HL-60/S4 treated with retinoic acid at 250 ng/mL for 4 days and 3 days (cell line): ENCODE data around the gene HPS4.

ENCODE experiments used
- in situ Hi-C: fragments of 300-500 bp; cut with MboI; formaldehyde crosslinking; loops from 2 replicates; pipeline ENCODE4 v1.7.0; 2022; ENCODE audit warnings: low sequenced_read_pairs

Gene HPS4

DNA sequence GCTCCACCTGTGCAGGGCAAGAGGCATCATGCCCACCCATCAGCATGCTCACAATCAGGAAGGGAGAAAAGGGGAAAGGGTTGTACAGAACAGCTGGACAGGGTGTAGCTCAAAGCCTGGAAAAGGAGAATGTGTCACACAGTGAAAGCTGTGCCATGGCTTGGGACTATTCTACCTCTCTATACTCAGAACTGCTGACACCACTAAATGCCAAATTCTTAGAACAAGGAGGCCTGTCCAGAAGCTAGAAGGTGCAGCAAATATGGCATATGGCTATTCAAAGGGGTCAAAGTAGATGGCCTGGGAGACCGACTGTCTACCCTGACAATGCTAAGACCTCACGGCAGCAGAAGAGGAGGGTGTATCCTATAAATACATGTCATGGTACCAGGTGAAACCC lies 12.8 kb downstream of the HPS4 start:
- in situ Hi-C loops: no loop called here

DNA sequence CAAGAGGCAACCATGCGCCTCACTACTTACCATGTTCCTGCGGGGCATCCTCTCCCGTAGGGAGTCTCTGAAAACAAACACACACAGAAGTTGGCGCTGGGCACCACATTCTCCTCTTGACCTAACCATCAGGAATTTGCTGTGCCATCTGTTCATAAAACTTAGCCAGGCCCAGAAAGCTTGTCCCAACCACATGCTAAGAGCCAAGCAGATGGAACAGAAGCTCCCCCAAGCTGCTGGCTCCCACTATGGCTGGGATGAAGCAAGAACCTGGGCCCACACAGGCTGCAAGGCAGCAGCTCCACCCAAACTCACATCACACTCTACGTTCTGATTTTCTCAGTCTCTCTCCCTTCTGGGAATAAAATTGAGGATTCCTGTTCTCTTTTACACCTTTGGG lies 17.4 kb downstream of the HPS4 start:
- in situ Hi-C loops: loop anchor here (10.0 kb wide), 1 partner anchor 71 kb away; no protein-coding TSS in a partner anchor

DNA sequence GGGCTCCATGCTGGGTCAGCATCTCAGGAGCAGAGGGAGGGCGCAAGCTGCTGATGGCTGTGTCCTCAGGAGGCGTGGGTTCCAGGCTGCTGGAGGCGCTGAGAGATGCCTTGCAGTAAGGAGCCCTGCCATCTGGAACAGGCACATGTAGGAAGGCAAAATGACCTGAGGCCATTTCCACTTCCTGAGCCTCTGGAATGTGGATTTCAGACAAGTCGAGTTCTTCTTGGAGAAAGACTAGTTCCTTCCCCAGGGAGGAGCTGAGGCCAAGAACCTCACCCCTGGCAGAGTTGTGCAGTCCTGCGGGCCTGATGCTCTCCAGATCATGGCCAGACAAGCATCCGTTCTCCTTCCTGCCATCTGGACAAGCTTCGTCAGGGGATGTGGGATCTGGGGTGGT lies 19.3 kb downstream of the HPS4 start:
- in situ Hi-C loops: loop anchor here (10.0 kb wide), 1 partner anchor 70 kb away; no protein-coding TSS in a partner anchor

DNA sequence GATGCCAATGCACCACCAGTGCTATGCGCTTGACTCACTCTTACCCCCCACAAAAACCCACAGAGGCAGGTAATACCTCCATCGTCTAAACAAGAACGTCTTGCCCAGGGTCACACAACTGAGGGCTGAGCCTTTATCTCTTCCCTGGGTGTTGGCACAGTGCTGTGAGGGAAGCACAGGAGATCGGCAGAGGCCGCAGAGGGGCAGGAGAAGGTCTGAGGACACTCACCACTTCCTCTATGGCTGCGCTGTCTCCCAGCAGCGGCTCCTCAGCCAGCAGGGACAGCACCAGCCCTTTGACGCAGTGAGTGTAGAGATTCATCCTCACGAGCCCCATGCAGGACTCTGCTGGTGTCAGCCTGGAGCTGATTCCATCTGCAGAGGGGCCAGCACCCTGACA lies 19.9 kb downstream of the HPS4 start:
- in situ Hi-C loops: loop anchor here (10.0 kb wide), 1 partner anchor 69 kb away; no protein-coding TSS in a partner anchor

DNA sequence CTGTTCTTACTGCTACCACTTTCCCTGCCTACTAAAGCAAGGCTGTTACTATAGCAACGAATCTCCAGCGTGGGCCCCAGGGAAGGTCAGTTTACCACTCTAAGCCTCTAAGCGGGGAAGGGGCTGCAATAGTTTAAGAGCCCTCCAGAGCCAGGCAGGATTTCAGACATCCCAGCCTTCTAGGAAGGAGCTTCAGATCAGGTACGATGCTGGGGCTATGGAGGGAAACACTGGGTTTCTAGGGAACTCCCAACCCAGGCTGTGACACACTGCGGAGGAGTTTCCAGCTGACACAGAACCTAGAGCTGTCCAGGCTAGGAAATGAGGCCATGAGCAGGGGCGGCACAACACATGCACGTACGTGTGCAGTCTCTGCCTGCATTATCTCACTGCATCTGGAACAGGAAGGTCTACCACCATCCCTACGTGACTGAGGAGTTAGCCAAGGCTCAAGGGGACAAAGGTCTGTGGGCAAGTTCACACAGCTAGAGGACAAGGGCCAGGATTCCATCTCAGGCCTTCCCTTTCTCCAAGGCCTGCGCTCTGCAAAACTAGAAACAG lies 20.4 kb downstream of the HPS4 start:
- in situ Hi-C loops: loop anchor here (10.0 kb wide), 1 partner anchor 68 kb away; no protein-coding TSS in a partner anchor

DNA sequence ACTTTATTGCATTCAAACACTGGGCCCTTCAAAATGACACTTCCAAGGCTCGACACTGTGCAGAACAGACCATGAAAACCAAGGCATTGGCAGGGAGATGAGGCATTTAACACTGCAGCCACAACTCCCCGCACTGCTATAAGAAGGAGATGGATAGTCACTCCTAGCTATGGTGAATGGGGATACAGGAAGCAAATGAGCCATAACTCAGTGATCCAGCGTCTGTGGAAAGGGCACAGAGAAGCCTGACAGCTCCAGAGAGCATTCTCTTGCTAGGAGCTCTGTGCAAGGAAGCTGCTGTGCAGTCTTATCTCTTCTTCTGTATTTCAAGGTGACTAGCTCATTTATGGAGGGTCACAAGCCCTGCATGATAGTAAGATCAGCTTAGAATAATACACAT lies 20.9 kb downstream of the HPS4 start:
- in situ Hi-C loops: loop anchor here (10.0 kb wide), 1 partner anchor 68 kb away; no protein-coding TSS in a partner anchor

DNA sequence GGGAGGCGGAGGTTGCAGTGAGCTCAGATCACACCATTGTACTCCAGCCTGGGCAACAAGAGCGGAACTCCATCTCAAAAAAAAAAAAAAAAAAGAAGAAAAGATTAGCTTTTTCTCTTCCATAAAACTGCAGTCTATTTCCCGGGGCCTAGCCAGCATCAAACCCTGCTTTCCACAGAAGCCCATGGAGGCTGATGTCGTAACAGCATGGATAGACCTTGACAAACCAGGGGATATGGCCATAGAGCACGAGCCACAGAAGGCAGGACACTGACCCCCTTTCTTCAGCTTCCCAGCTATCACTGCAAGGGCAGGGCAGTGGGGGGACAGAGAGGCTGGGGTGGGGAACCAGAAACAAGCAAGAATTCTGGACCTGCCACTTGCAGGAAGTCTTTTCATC lies 21.5 kb downstream of the HPS4 start:
- in situ Hi-C loops: loop anchor here (10.0 kb wide), 1 partner anchor 67 kb away; no protein-coding TSS in a partner anchor

DNA sequence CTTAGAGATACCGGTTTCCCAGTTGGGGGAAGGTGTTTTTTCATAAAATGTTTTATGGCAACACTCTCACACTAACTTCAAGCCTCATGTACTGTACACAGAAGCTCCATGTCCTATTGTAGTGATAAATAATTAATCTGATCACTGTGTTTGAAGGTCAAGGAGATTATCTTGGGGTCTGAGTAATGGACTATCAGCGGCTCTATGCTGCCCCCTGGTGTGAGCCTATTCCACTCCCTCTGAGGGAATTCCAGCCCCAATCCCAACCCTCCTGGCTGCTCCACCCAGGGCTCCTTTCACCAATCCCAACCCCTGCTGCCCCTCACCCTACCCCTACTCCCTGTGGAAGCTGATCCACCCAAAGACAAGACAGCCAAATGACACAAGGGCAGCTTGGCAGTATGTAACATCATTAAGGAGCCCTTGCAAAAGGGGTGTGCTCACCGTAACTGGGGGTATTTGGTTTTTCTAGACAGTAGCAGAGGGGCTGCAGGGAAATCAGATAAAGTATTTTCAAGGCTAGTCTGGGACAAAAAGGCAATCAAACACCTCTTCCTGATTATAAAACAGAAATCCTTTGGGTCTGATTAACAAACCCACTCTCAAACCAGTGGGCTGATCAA lies 22.3 kb downstream of the HPS4 start:
- in situ Hi-C loops: loop anchor here (10.0 kb wide), 1 partner anchor 66 kb away; no protein-coding TSS in a partner anchor

DNA sequence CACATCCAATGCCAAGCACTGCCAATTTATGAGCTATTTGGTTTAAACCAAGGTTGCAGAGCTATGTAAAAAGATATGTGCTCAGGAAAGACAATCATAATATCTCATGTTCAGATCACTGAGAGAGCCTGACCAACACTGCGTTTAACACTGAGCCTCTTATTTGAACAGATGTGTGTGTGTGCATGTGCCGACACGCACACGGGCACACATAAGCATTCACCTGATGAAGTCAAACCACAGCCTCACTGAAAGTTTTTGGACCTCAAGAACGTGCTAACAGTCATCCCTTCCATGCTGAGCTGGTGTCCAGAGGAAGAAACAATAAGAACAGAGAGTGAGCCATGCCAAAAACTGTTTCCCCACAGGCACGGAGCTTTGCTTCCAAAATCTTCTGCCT lies 23.4 kb downstream of the HPS4 start:
- in situ Hi-C loops: loop anchor here (10.0 kb wide), 1 partner anchor 65 kb away; no protein-coding TSS in a partner anchor

DNA sequence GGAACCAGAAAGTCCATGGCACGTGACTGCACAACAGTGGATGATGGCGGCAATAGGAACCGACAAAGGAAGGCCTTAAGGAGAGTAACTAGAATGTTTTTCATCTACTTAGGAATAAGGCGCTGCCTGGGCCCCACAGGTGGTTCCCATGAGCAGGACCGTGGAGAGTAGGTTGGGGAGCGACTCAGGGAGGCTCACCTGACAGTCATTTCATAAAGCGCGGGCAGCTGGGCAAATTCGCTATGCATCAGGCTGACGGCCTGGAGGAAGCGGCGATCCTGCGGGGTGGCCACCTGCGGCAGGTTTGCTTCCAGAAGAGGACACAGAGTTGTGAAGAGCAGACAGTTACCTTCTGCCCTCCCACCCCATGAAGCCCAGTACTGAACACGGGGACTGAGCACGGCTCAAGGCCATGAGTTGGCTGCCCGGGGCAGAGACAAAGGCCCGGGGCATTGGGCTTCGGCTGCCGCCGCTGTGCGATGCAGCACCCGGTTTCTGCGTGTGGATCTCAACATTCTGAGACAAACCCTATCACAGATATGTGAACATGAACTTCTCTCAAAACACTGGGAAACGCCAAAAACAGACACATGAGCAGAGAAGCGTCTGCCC lies 25.8 kb downstream of the HPS4 start:
- in situ Hi-C loops: no loop called here

DNA sequence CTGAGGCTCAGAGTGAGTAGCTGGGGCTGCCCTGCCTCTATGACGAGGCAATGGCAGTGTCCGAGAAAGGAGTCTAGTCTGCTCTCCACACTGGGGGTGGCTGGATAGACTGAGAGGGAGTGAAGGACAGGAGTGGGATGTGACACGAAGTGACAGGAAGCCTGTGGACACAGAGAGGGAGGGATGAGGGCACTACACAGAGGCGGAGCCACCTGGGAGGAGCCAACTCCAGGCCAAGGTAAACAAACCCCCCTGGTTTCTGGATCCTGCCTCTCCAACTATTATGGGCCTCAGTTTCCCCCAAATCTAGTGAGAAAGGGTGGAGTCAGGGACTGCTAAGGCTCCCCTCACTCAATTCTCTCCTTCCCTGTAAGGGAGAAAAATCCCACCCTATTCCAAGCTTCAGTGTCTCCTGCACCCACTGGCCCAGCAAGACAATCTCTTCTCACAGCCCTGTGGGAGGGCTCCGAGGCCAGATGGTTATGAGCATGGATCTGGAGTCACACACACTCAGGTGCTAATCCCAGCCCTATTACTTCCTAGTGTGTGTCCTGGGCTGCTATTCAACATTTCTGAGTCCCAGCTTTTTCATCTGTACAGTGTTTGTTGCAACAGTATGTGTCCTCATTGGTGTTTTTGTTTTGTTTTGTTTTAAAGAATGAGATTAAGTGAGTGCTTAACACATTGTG lies 29.6 kb downstream of the HPS4 start:
- in situ Hi-C loops: no loop called here

DNA sequence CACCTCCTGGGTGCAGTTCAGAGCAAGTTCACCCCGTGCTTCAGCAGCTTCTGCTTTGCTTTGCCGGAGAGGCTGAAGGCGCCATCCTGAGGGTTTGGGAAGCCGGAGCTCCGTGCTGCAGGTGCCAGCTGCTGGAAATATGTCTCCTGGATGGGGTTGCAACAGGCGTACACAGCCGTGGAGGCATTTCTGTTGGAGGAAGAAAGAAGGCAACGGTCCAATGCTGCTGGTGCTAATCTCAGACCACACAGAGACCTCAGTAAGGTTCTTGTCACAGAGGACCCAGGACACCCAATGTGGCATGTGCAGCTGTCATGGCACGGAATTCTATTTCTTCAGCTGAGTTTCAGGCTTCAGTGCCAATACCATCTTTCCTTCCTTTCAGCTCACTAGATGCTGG lies 30.4 kb downstream of the HPS4 start:
- in situ Hi-C loops: no loop called here

DNA sequence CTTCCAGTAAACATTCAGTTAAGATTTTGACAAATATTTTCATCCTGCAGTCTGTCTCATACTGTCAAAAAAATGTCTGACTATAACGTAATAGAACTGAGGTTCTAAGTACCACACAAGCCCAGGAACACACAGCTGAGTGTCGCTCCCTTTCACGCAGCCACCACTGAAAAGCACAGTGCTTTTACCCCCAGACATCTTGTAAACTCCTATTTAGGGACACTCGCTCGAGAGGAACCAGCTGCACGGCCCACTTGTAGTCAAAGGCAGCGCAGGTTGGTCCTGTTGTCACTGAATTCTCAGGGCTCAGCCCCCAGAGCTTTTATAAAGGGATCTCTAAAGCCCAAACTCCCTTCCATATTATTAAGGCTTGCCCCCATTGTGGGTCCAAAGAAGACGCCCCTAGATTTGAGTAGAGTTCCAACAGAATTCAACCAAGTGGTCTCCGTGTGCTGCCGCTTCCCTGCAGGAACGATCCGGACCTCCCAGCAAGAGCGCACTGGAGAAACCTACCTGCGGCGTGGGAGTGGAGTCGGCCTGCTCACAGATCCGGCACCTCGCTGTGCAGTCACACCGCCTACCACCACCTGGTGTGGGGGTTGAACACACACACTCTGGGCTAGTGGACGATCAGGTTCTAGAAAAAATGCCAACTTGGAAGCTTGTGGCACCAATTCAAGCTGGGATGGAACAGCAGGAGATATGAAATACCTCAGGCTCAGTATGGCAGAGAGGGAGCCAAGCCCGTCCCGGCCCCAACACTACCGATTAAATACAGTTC lies 31.2 kb downstream of the HPS4 start:
- in situ Hi-C loops: no loop called here

DNA sequence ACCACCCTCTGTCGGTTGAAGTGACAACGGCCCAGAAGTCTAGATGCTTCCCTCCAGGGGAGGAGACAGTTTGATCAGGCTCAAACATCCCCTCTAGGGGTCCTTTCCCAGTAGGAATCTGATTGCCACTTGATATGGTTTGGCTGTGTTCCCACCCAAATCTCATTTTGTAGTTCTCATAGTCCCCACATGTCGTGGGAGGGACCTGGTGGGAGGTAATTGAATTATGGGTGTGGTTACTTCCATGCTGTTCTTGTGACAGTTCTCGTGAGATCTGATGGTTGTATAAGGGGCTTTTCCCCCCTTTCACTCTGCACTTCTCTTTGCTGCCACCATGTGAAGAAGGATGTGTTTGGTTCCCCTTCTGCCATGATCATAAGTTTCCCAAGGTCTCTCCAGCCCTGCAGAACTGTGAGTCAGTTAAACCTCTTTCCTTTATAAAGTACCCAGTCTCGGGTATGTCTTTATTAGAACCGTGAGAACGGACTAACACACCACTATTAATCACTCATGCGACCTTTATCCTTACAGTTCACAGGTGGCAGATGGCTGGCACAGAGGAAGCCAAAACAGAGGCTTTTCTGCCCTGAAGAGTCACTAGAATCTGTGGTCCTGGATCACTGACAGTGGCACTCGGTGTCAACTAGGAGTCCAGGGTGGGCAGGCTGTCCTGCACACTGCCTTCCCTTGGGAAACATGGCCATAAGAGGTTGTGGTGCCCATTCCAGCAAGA lies 33.0 kb downstream of the HPS4 start:
- in situ Hi-C loops: no loop called here

DNA sequence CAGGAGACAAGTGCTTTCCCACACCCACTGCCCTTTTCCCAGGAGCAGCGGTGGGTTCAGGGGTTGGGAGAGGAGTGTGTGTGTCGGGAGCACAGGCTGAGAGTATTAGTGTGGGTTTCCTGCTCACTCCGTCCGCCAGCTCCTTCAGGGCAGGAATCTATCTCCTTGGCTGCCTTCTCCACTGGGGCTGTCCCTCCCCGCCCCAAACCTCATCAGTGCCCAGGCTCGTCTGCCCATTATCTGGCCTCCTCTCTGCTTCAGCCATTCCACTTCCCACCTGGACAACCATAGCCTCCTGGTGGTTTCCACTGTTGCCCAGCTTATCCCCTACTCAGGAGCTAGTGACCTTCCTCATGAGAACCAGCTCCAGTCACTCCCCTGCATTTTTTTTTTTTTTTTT lies 34.6 kb downstream of the HPS4 start:
- in situ Hi-C loops: no loop called here

DNA sequence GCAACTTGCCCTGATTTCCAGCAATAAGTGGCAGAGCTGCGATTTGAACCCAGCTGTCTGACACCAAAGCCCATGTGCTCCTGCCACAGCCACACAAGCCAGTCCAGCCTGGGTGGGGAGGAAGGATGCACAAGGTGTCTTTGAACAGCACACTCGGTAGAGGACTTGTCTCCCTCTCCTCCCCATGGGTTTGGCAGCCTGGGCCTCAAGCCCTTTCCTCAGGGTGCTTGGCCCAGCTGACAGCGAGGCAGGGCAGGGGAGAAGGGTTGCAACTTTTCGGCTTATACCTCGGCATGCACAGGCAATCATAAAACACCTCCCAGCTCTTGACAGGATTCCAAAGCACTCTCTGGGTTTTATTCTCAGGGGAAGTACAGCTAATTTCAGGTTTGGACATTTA lies 35.2 kb downstream of the HPS4 start:
- in situ Hi-C loops: no loop called here

DNA sequence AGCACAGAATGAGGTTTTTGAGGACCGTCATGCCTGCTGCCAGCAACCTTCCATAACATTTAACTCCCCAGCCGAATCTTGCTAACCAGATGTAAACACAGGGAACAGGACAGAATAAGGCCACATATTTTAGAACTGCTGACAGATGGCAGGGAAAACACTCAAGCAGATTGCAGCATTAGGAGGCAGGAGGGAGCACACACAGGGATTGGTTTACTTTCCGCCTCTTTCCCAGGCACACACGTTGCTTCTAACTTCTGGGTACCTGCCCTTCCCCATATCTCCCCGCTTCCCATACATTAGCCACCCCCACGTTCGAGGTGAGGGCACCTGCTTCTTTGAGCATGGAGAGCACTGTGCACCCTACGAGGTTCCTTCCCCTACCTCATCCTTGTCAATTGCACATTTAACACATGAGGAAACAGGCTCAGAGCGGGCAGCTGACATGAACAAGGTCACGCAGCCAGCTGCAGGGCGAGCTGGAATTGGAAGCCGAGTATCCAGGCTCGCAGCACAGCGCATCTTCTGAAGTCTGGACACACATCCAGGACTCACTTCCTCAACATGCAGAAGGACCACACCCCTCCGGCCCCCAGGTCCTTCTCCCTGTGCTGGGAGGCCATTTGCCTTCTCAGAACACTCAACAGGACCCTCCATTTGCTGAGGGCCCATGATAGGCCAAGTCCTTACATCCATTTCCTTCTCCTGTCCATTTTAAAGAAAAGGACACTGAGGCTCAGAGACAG lies 35.8 kb downstream of the HPS4 start:
- in situ Hi-C loops: no loop called here

DNA sequence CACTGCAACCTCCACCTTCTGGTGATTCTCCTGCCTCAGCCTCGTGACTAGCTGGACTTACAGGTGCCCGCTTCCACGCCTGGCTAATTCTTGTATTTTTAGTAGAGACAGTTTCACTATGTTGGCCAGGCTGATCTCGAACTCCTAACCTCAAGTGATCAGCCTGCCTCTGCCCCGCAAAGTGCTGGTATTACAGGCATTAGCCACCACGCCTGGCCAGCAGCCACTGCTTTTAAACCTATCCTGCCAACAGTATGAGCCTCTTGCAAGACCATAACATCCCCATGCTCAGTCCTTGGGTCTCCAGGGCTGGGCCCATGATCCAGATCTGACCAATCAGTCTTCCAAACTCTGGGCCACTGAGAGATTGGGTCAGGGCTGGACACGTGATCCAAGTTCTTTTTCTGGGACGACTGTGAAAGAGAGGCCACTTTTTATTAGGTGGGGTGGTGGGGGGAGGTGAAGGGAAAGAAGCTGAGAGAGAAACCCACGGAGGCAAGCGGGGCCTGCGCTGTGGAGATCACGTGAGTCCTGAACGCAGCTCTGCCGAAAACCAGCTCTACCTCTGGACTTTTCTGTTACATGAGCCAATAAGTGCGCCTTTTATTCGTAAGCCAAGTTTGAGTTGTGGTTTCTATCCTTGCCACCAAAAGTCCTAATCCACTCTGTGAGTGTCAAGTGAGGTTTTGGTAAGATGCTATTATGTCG lies 36.6 kb downstream of the HPS4 start:
- in situ Hi-C loops: no loop called here
